Fibroblast of lung (primary cell): ENCODE results near the gene CNTN1. TPM values are rescaled to one million over a fixed set of nuclear protein-coding genes. Genes with fewer than 3 reads are reported as not detected.

ENCODE experiments used
- DNase-seq, 2 donors: peaks; one replicate each; pipeline versions ENCODE4 v3.0.0 to v3.0.0-alpha.2; 2010; ENCODE audit warnings: low read depth in 2 of 2
- H2AFZ ChIP-seq: 2 replicates; pipeline ENCODE4 v1.5.1; 2012; ENCODE audit warnings: low read length, control low read depth, inconsistent platforms
- H3K27ac ChIP-seq: 2 replicates; pipeline ENCODE4 v1.5.1; 2011; ENCODE audit warnings: low read length, control low read depth; ENCODE audit not compliant: insufficient read depth
- H3K27me3 ChIP-seq: 2 replicates; pipeline ENCODE4 v1.5.1; 2011; ENCODE audit warnings: mild to moderate bottlenecking, low read length; ENCODE audit not compliant: control insufficient read depth, insufficient read depth
- H3K36me3 ChIP-seq: 2 replicates; pipeline ENCODE4 v1.5.1; 2011; ENCODE audit warnings: low read length; ENCODE audit not compliant: control insufficient read depth, insufficient read depth
- H3K4me1 ChIP-seq: 2 replicates; pipeline ENCODE4 v1.5.1; 2011; ENCODE audit warnings: low read length; ENCODE audit not compliant: control insufficient read depth, insufficient read depth; ENCODE audit errors: extremely low read depth
- H3K4me2 ChIP-seq: 2 replicates; pipeline ENCODE4 v1.5.1; 2011; ENCODE audit warnings: low read length, control low read depth; ENCODE audit not compliant: insufficient read depth; ENCODE audit errors: extremely low read depth
- H3K4me3 ChIP-seq, 4 experiments: fragments of 200-600 bp in 1 of 4; sonication (generic) in 1 of 4; replicated peaks in 1 of 4; 2 replicates each; pipeline ENCODE4 v1.5.1; 2011 to 2016; ENCODE audit warnings: low read length in 4 of 4, low read depth in 3 of 4, mild to moderate bottlenecking in 3 of 4, control low read depth in 2 of 4, inconsistent platforms in 1 of 4, mixed read lengths in 1 of 4; ENCODE audit not compliant: insufficient read depth in 1 of 4; ENCODE audit errors: control extremely low read depth in 1 of 4
- H3K79me2 ChIP-seq: 2 replicates; pipeline ENCODE4 v1.5.1; 2012; ENCODE audit warnings: mild to moderate bottlenecking, low read length, inconsistent platforms; ENCODE audit not compliant: control insufficient read depth, insufficient read depth
- H3K9ac ChIP-seq: 2 replicates; pipeline ENCODE4 v1.5.1; 2011; ENCODE audit warnings: mild to moderate bottlenecking, low read length, control low read depth; ENCODE audit not compliant: insufficient read depth
- H3K9me3 ChIP-seq: 2 replicates; pipeline ENCODE4 v1.5.1; 2012; ENCODE audit warnings: low read depth, low read length; ENCODE audit not compliant: control insufficient read depth, insufficient read depth
- H4K20me1 ChIP-seq: 2 replicates; pipeline ENCODE4 v1.5.1; 2011; ENCODE audit warnings: low read length; ENCODE audit not compliant: control insufficient read depth, insufficient read depth; ENCODE audit errors: extremely low read depth
- CTCF ChIP-seq, 2 donors: IDR thresholded peaks in 1 of 2; conservative IDR thresholded peaks in 1 of 2; 1 replicate in 1 of 2; 2 replicates in 1 of 2; pipeline ENCODE4 v1.5.1; 2011 to 2012; ENCODE audit warnings: low read length in 2 of 2, control low read depth in 1 of 2, inconsistent platforms in 1 of 2, low read depth in 1 of 2, mild to moderate bottlenecking in 1 of 2
- EZH2 ChIP-seq: IDR thresholded peaks from 2 replicates; pipeline ENCODE4 v1.5.1; 2012; ENCODE audit warnings: low read length, control low read depth, mild to moderate bottlenecking; ENCODE audit errors: missing control alignments
- polyA plus RNA-seq, 2 donors: library from polyadenylated mRNA; depleted of rRNA in 1 of 2; stranded (reverse) in 1 of 2; unstranded in 1 of 2; fragments of >200 nt; gene quantifications; 2 replicates each; pipeline ENCODE4 v1.2.1, GENCODE V29; 2011 to 2012; ENCODE audit warnings: missing spikeins in 1 of 2
- total RNA-seq: library from RNA; depleted of rRNA; stranded (reverse); fragments of >200 nt; gene quantifications from 2 replicates; pipeline ENCODE4 v1.2.1, GENCODE V29; 2014

Gene CNTN1
- total and polyA plus RNA-seq, 2 donors (not counting 1 experiment from before 2014, with no cell fraction given): 0.22 to 0.83 TPM

DNA sequence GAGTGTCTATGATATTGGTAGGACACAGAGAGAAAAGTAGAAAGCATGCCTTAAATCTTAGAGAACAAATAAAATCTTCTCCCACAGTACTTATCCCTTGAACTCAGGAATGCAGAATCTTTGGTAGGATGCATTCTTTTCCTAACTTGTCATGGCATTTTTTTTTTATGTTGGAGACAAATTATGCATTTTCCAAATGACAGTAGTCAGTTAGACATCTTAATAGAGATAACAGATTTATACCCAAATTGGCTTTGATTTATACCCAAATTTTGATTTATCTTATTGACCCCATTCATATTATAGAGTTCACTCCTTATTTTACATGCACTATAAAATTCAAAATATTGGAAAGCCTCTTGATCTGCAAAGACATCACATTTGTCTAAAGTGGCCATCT is 132.9 kb downstream of the CNTN1 start:
- H3K79me2 ChIP-seq: no peaks in the 10 kb centered on the region
- TF ChIP-seq EZH2 (no peak), CTCF (conservative IDR thresholded peaks at IDR 0.05 in 1 of 2, IDR thresholded peaks at IDR 0.05 in 1 of 2; ENCODE audit: low read depth in 1 of 2, low read length in 2 of 2) (no peak)
- H4K20me1 ChIP-seq: no peaks in the 10 kb centered on the region
- no peaks in the 10 kb centered on the region for H3K4me1 ChIP-seq
- no peak overlapping the region for H3K4me2 ChIP-seq
- no peak overlapping the region for H3K27ac ChIP-seq
- no peaks in the 10 kb centered on the region for H3K9me3 ChIP-seq
- no peak overlapping the region for H2AFZ ChIP-seq
- no peaks in the 10 kb centered on the region for H3K27me3 ChIP-seq
- H3K4me3 ChIP-seq: no peak overlapping the region
- DNase-seq: no peak
- H3K9ac ChIP-seq: no peak overlapping the region
- H3K36me3 ChIP-seq: no peaks in the 10 kb centered on the region

DNA sequence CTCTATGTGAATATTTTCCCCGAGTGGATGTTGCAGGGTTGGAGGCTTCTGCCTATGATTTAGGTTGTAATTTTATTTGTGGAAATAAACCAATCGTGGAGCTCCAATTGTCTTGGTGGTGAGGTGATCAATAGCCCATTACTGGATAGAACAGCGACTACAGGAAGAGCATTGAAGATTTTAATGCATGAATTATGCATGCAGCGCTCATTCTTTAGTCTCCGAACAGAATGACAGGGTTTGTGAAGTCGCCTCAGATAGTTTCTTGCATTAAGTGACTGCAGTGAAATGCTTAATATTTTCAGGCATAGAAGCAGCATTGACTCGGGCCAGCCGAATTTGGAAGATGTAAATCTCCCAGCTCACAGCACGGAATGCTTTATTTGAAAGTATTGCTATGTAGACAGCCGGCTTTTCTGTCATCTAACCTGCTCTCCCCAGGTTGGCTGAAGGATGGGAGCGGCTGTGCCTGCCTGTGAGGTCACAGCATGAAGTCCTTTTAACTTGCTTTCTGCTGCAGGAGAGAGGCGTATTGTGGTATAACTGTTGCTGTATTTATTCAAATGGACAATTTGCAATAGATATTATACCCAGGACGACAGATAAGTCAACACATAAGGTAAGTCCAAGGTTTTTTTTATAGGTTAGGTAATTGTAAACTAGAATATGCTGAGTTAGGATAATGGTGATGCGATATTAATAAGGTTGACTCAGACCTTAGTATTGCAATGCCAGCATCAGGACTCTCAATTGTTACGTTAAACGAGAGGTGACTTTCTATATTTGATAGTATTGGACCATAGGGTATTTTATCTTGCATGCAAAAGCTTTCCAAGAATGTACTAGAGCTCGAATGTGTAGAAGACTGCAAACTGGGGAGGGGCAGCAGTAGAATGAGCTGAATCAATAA is 135.7 kb downstream of the CNTN1 start:
- Histone ChIP-seq H3K4me2 (no peak overlapping the region), H4K20me1 (no peaks in the 10 kb centered on the region), H3K36me3 (no peaks in the 10 kb centered on the region), H3K9ac (no peak overlapping the region), H3K4me1 (no peaks in the 10 kb centered on the region), H3K27me3 (no peaks in the 10 kb centered on the region), H3K79me2 (no peaks in the 10 kb centered on the region), H3K27ac (no peak overlapping the region), H3K4me3 (no peak overlapping the region), H3K9me3 (no peaks in the 10 kb centered on the region), H2AFZ (no peak overlapping the region)
- TF ChIP-seq EZH2 (no peak), CTCF (conservative IDR thresholded peaks at IDR 0.05 in 1 of 2, IDR thresholded peaks at IDR 0.05 in 1 of 2; ENCODE audit: low read depth in 1 of 2, low read length in 2 of 2) (no peak)
- DNase-seq: no peak

DNA sequence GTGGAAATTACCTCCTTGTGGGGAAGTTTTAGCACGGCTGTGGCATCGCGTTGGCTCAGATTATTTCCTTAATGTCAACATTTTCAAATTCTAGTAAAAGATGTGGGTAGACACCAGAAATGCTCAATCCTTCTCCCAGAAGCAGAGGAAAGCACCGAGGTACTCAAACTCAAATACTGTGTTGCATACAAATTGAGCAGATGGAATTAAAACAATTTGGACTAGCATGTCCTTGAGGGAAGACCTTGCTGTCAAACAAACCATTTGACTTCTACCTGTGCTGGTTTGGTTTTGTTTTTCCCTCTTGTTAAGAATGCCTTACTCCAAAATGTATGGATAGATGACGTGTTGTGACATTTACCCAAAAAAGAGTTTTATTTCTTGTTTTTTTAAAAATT is 136.4 kb downstream of the CNTN1 start:
- Histone ChIP-seq H3K27ac (no peak overlapping the region), H3K36me3 (no peaks in the 10 kb centered on the region), H3K4me1 (no peaks in the 10 kb centered on the region), H3K9me3 (no peaks in the 10 kb centered on the region), H3K79me2 (no peaks in the 10 kb centered on the region), H3K9ac (no peak overlapping the region), H2AFZ (no peak overlapping the region), H3K27me3 (no peaks in the 10 kb centered on the region), H4K20me1 (no peaks in the 10 kb centered on the region), H3K4me3 (no peak overlapping the region), H3K4me2 (no peak overlapping the region)
- TF ChIP-seq EZH2 (no peak), CTCF (conservative IDR thresholded peaks at IDR 0.05 in 1 of 2, IDR thresholded peaks at IDR 0.05 in 1 of 2; ENCODE audit: low read depth in 1 of 2, low read length in 2 of 2) (no peak)
- DNase-seq: no peak
